Trophoblast cell (in vitro differentiated cells and primary cell): Measurements from ENCODE around the gene GNL3.

ENCODE experiments used
- DNase-seq, 2 donors: peaks; one replicate each; pipeline ENCODE4 v3.0.0-alpha.2; 2016
- H2AFZ ChIP-seq: 2 replicates; pipeline ENCODE4 v1.6.1; 2013; ENCODE audit warnings: low read length, moderate library complexity, mild to moderate bottlenecking; ENCODE audit not compliant: insufficient read depth, poor library complexity
- H2AK5ac ChIP-seq: 2 replicates; pipeline ENCODE4 v1.6.1; 2013; ENCODE audit warnings: mild to moderate bottlenecking, low read length
- H2BK120ac ChIP-seq: 2 replicates; pipeline ENCODE4 v1.6.1; 2013; ENCODE audit warnings: low read length, mild to moderate bottlenecking, moderate library complexity; ENCODE audit not compliant: insufficient read depth, poor library complexity
- H2BK12ac ChIP-seq: 2 replicates; pipeline ENCODE4 v1.6.1; 2013; ENCODE audit warnings: mild to moderate bottlenecking, low read length, moderate library complexity
- H2BK5ac ChIP-seq: 2 replicates; pipeline ENCODE4 v1.6.1; 2013; ENCODE audit warnings: low read length, low read depth, moderate library complexity, mild to moderate bottlenecking; ENCODE audit not compliant: poor library complexity
- H3K14ac ChIP-seq: 2 replicates; pipeline ENCODE4 v1.6.1; 2013; ENCODE audit warnings: mild to moderate bottlenecking, low read length
- H3K18ac ChIP-seq: 2 replicates; pipeline ENCODE4 v1.6.1; 2013; ENCODE audit warnings: mild to moderate bottlenecking, low read length
- H3K23ac ChIP-seq: 2 replicates; pipeline ENCODE4 v1.6.1; 2013; ENCODE audit warnings: low read length
- H3K27ac ChIP-seq: 2 replicates; pipeline ENCODE4 v1.5.1; 2013; ENCODE audit warnings: low read depth, mild to moderate bottlenecking, inconsistent platforms, low read length, moderate library complexity
- H3K27me3 ChIP-seq: 2 replicates; pipeline ENCODE4 v1.6.1; 2013; ENCODE audit warnings: inconsistent platforms, mild to moderate bottlenecking, low read length, moderate library complexity; ENCODE audit not compliant: insufficient read depth
- H3K36me3 ChIP-seq, 2 experiments: 1 replicate in 1 of 2; 2 replicates in 1 of 2; pipeline ENCODE4 v1.6.1; 2013; ENCODE audit warnings: low read length in 2 of 2, mild to moderate bottlenecking in 2 of 2, moderate library complexity in 1 of 2; ENCODE audit not compliant: insufficient read depth in 2 of 2, control insufficient read depth in 1 of 2
- H3K4ac ChIP-seq: 2 replicates; pipeline ENCODE4 v1.6.1; 2013; ENCODE audit warnings: low read depth, mild to moderate bottlenecking, low read length, moderate library complexity
- H3K4me1 ChIP-seq, 2 experiments: 1 replicate in 1 of 2; 2 replicates in 1 of 2; pipeline ENCODE4 v1.6.1; 2013; ENCODE audit warnings: low read length in 2 of 2, mild to moderate bottlenecking in 2 of 2, moderate library complexity in 1 of 2; ENCODE audit not compliant: insufficient read depth in 2 of 2, control insufficient read depth in 1 of 2
- H3K4me2 ChIP-seq: 2 replicates; pipeline ENCODE4 v1.6.1; 2013; ENCODE audit warnings: inconsistent platforms, mild to moderate bottlenecking, low read length, moderate library complexity
- H3K4me3 ChIP-seq: 2 replicates; pipeline ENCODE4 v1.5.1; 2013; ENCODE audit warnings: mild to moderate bottlenecking, low read depth, low read length, inconsistent platforms
- H3K79me1 ChIP-seq: one replicate; pipeline ENCODE4 v1.6.1; 2013; ENCODE audit warnings: low read length
- H3K79me2 ChIP-seq: 2 replicates; pipeline ENCODE4 v1.6.1; 2013; ENCODE audit warnings: low read length, mild to moderate bottlenecking; ENCODE audit not compliant: control insufficient read depth, insufficient read depth, poor library complexity
- H3K9ac ChIP-seq: 2 replicates; pipeline ENCODE4 v1.6.1; 2013; ENCODE audit warnings: mild to moderate bottlenecking, low read length
- H3K9me3 ChIP-seq: 2 replicates; pipeline ENCODE4 v1.6.1; 2013; ENCODE audit warnings: low read depth, mild to moderate bottlenecking, control low read depth, inconsistent platforms, low read length; ENCODE audit not compliant: insufficient read depth
- H4K12ac ChIP-seq: 2 replicates; pipeline ENCODE4 v1.6.1; 2013; ENCODE audit warnings: low read depth, mild to moderate bottlenecking, low read length, moderate library complexity
- H4K8ac ChIP-seq: 2 replicates; pipeline ENCODE4 v1.6.1; 2013; ENCODE audit warnings: low read depth, mild to moderate bottlenecking, low read length, moderate library complexity
- H4K91ac ChIP-seq: one replicate; pipeline ENCODE4 v1.6.1; 2013; ENCODE audit warnings: low read depth, mild to moderate bottlenecking, low read length, moderate library complexity
- WGBS: extraction: QIAGEN DNeasy Blood & Tissue Kit; methylation state at CpG from one replicate; pipeline ENCODE4 v1.1.7; 2013; ENCODE audit warnings: missing lambda C conversion rate; ENCODE audit not compliant: insufficient read length, insufficient coverage; ENCODE audit errors: extremely low coverage; 5-methylcytosine and 5-hydroxymethylcytosine counted together

Gene GNL3

DNA sequence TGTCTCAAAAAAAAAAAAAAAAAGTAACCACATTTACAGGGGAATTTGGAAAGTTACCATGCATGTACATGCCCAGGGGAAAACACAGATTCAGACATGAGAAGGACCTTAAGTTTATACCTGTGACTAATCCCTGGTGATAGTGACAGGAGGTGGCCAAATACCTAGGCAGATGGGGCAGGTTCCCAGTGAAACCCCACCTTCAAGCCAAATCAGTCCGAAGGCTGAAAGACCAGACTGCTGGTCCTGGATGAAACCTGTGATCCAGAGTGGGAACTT, 35.8 kb downstream of the GNL3 start:
- H3K14ac ChIP-seq = no peak overlapping the region
- H2AK5ac ChIP-seq = no peak overlapping the region
- DNase-seq = no peak
- H4K91ac ChIP-seq = no peak overlapping the region
- H3K4ac ChIP-seq = no peak overlapping the region
- H3K4me1 ChIP-seq = peaks cover 3 to 5% of the 10 kb centered on the region in 2 experiments
- no CpG with 5 or more reads among the region's 1 CpG for WGBS
- H3K9me3 ChIP-seq = no peaks in the 10 kb centered on the region
- no peak overlapping the region for H3K4me2 ChIP-seq
- H3K36me3 ChIP-seq = no peaks in the 10 kb centered on the region
- no peaks in the 10 kb centered on the region for H3K79me1 ChIP-seq
- no peak overlapping the region for H2BK5ac ChIP-seq
- no peak overlapping the region for H3K4me3 ChIP-seq
- H3K23ac ChIP-seq = no peak overlapping the region
- H3K79me2 ChIP-seq = no peaks in the 10 kb centered on the region
- H4K12ac ChIP-seq = no peak overlapping the region
- H3K27me3 ChIP-seq = no peaks in the 10 kb centered on the region
- no peak overlapping the region for H3K9ac ChIP-seq
- H3K27ac ChIP-seq = no peak overlapping the region
- peak overlapping the region; percentile 38 for H2BK120ac ChIP-seq
- no peak overlapping the region for H3K18ac ChIP-seq
- no peak overlapping the region for H4K8ac ChIP-seq
- H2AFZ ChIP-seq = no peak overlapping the region
- H2BK12ac ChIP-seq = no peak overlapping the region

DNA sequence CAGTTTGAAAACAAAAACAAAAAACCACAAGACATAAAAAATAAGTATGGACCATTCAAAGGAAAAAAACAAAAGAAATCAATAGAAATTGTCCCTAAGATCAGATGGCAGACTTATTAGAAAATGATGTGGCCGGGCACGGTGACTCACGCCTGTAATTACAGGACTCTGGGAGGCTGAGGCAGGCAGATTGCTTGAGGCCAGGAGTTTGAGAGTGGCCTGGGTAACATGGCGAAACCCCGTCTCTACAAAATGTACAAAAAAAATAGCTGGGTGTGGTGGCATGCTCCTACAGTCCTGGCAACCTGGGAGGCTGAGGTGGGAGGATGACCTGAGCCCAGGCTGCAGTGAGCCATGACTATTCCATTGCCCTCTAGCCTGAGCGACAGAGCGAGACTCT, 36.7 kb downstream of the GNL3 start:
- Histone ChIP-seq H3K18ac (no peak overlapping the region), H2BK12ac (no peak overlapping the region), H3K27me3 (no peaks in the 10 kb centered on the region), H3K14ac (no peak overlapping the region), H3K4me3 (no peak overlapping the region), H3K36me3 (peaks cover 0 to 2% of the 10 kb centered on the region in 2 experiments), H4K91ac (no peak overlapping the region), H3K79me2 (no peaks in the 10 kb centered on the region), H2BK120ac (no peak overlapping the region), H3K4me1 (peaks cover 3 to 5% of the 10 kb centered on the region in 2 experiments), H3K23ac (no peak overlapping the region), H3K4me2 (no peak overlapping the region), H2AK5ac (no peak overlapping the region), H2BK5ac (no peak overlapping the region), H2AFZ (no peak overlapping the region), H3K9me3 (no peaks in the 10 kb centered on the region), H4K8ac (no peak overlapping the region), H3K79me1 (no peaks in the 10 kb centered on the region), H3K4ac (no peak overlapping the region), H4K12ac (no peak overlapping the region), H3K27ac (no peak overlapping the region), H3K9ac (no peak overlapping the region)
- no CpG with 5 or more reads among the region's 7 CpGs for WGBS
- DNase-seq = peak; percentile 30 to 51

DNA sequence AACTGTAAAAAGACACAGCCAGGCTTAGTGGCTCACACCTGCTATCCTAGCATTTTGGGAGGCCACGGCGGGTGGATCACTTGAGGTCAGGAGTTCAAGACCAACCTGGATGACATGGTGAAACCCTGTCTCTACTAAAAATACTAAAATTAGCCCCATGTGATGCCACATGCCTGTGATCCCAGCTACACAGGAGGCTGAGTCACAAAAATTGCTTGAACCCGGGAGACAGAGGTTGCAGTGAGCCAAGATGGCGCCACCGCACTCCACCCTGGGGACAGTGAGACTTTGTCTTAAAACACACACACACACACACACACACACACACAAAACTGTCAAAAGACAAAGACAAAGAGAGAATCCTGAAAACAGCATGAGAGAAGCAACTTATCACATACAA, 38.1 kb downstream of the GNL3 start:
- no peak overlapping the region for H2BK120ac ChIP-seq
- WGBS = no CpG with 5 or more reads among the region's 5 CpGs

DNA sequence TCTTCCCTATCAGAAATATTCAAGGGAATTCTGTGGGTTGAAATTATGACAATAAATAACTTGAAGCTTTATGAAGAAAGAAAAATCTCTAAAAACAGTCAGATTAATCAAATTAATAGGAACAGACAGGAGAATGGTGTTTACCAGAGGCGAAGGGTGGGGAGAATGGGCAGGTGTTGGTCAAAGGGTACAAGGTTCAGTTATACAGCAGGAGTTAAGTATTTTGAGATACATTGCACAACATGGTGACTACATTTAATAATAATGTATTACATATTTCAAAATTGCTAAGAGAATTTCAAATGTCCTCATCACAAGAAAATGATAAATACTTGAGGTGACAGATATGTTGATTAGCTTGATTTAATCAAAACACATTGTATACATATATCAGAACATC, 38.7 kb downstream of the GNL3 start:
- H3K14ac ChIP-seq = no peak overlapping the region
- H2AK5ac ChIP-seq = no peak overlapping the region
- H3K9me3 ChIP-seq = peaks cover 3% of the 10 kb centered on the region
- no peak overlapping the region for H3K4me2 ChIP-seq
- H3K4me1 ChIP-seq = peaks cover 3 to 5% of the 10 kb centered on the region in 2 experiments
- H3K4ac ChIP-seq = no peak overlapping the region
- H3K23ac ChIP-seq = no peak overlapping the region
- no peak overlapping the region for H3K27ac ChIP-seq
- no peak overlapping the region for H3K4me3 ChIP-seq
- H4K8ac ChIP-seq = no peak overlapping the region
- H4K91ac ChIP-seq = no peak overlapping the region
- H3K79me2 ChIP-seq = no peaks in the 10 kb centered on the region
- H2BK5ac ChIP-seq = no peak overlapping the region
- WGBS = no CpG with 5 or more reads among the region's 1 CpG
- no peak overlapping the region for H2BK12ac ChIP-seq
- peak in 1 of 2 donors; percentile 28 for DNase-seq
- no peak overlapping the region for H3K9ac ChIP-seq
- H3K18ac ChIP-seq = no peak overlapping the region
- no peak overlapping the region for H2BK120ac ChIP-seq
- no peak overlapping the region for H4K12ac ChIP-seq
- H3K27me3 ChIP-seq = no peaks in the 10 kb centered on the region
- peaks cover 3% of the 10 kb centered on the region for H3K79me1 ChIP-seq
- peaks cover 4 to 7% of the 10 kb centered on the region in 2 experiments for H3K36me3 ChIP-seq
- no peak overlapping the region for H2AFZ ChIP-seq

More for the DNA sequence above, 38.1 kb downstream of the GNL3 start:
- Histone ChIP-seq H3K18ac (no peak overlapping the region), H3K4me3 (no peak overlapping the region), H4K8ac (no peak overlapping the region), H3K9ac (no peak overlapping the region), H3K14ac (no peak overlapping the region), H3K9me3 (peaks cover 3% of the 10 kb centered on the region), H3K4me2 (no peak overlapping the region), H3K27me3 (no peaks in the 10 kb centered on the region), H2BK5ac (no peak overlapping the region), H2AK5ac (no peak overlapping the region), H2AFZ (no peak overlapping the region), H4K91ac (no peak overlapping the region), H2BK12ac (no peak overlapping the region), H3K23ac (no peak overlapping the region), H3K4ac (no peak overlapping the region), H3K79me2 (no peaks in the 10 kb centered on the region), H3K4me1 (peaks cover 3 to 5% of the 10 kb centered on the region in 2 experiments), H4K12ac (no peak overlapping the region), H3K36me3 (peaks cover 4 to 6% of the 10 kb centered on the region in 2 experiments), H3K79me1 (peaks cover 3% of the 10 kb centered on the region), H3K27ac (no peak overlapping the region)
- DNase-seq = no peak
